ENCODE measurements around the gene WIZ.

WIZ gene

GRCh38 chr19:15373644-15374043 lies 76.1 kb downstream of the WIZ start:
- no peak for DNase-seq (ENCODE audit: low read depth)

- no peak for DNase-seq (ENCODE audit: low read depth)
Measured at GRCh38 chr19:15372891-15373301, 76.9 kb downstream of the WIZ start.

- DNase-seq (ENCODE audit: low read depth), result no peak
Measured at GRCh38 chr19:15372470-15372869, 77.3 kb downstream of the WIZ start.

GRCh38 chr19:15371786-15372380 lies 77.9 kb downstream of the WIZ start:
- no peak for DNase-seq (ENCODE audit: low read depth)

GRCh38 chr19:15371119-15371518 lies 78.6 kb downstream of the WIZ start:
- no peak for DNase-seq (ENCODE audit: low read depth)

Measured in HS-5 (cell line).